GM18499 (cell line): Measurements from ENCODE around the gene AARS2.

Experiments used
- ATAC-seq: cut with Tn5 transposase; IDR thresholded peaks from one replicate; pipeline ENCODE4 v1.9.1; 2021; ENCODE audit warnings: moderate number of reproducible peaks; ENCODE audit not compliant: insufficient read depth, unreplicated experiment

The AARS2 gene

DNA sequence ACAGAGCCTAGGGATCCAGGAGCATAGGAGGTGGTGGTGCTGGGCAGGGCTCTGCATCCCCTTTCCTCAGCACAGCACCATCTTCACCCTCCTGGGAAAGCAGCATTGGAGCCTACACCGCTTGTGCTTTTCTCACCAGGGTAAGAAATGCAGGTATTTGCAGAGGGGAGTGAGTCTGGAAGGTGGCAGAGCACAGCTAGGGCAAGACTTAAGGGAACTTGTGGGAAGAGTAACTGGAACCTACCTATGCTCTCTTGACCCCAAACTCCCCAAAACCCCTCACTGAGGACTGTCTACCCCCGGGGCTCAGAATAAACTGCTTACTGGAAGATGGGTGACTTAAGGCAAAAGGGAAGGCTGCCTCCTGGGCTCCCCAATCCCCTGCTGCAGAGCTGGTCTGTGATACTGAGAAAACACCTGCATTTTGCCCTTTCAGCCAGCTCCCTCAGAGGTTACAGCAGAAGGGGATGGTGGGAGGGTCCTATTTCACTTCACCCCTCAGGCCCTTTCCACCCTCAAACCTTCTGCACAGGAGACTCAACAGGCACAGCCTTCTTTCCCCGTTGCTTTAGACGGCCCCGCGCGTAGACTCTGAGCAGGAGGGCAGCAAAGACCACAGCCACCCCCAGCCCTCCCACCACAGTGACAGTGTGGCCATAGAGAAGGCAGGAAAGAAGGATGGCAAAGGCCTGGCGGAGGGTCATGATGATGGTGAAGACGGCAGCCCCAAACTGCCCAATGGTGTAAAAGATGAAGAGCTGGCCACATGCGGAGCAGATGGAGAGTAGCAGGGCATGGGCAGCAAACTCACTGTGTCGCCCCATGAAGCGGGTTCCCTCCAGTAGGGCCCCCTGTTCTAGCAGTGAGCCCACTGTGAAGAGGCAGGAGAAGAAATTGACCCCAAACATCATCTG lies 58.7 kb downstream of the AARS2 start:
- no peak for ATAC-seq

DNA sequence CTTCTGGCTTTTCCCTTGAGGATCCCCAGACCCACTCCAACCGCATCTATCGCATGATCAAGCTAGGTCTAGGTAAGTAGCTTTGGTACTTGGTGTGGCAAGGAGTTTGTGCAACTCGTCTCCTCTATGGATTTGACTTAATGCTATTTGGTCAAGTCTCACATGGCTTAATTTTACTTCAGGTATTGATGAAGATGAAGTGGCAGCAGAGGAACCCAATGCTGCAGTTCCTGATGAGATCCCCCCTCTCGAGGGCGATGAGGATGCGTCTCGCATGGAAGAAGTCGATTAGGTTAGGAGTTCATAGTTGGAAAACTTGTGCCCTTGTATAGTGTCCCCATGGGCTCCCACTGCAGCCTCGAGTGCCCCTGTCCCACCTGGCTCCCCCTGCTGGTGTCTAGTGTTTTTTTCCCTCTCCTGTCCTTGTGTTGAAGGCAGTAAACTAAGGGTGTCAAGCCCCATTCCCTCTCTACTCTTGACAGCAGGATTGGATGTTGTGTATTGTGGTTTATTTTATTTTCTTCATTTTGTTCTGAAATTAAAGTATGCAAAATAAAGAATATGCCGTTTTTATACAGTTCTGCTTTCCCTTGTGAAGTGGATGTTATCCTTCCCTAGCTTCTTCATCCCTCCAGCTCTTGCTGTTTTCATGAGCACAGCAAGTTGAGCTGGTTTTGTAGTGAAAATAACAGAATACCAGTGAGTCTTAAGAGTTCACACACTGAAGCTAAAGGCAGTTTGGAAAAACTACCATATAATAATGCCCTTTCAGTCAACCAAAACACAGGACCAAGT lies 59.6 kb downstream of the AARS2 start:
- ATAC-seq: no peak

DNA sequence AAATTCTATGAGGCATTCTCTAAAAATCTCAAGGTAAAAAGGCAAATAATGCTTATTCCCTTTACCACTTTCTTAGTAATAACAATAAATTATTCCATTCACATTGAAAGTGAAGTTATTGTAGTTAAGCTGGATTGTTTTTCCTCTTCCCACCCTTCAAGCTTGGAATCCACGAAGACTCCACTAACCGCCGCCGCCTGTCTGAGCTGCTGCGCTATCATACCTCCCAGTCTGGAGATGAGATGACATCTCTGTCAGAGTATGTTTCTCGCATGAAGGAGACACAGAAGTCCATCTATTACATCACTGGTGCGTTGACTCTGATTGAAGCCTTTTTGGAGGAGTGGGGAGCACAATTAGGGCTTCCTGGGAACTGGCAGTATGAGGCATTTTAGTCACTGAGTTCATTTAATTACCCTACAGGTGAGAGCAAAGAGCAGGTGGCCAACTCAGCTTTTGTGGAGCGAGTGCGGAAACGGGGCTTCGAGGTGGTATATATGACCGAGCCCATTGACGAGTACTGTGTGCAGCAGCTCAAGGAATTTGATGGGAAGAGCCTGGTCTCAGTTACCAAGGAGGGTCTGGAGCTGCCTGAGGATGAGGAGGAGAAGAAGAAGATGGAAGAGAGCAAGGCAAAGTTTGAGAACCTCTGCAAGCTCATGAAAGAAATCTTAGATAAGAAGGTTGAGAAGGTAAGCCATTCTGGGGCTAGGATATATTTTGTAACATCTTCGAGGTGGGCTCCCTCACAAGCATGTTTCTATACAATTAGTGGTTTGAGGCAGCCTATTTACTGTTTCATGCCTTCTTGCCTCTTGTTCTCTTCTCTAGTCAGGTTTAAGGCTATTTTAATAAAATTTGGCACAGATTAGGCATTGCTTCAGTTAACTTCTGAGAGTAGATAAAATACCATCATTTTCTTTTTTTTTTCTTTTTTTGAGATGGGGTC lies 61.3 kb downstream of the AARS2 start:
- ATAC-seq: no peak

DNA sequence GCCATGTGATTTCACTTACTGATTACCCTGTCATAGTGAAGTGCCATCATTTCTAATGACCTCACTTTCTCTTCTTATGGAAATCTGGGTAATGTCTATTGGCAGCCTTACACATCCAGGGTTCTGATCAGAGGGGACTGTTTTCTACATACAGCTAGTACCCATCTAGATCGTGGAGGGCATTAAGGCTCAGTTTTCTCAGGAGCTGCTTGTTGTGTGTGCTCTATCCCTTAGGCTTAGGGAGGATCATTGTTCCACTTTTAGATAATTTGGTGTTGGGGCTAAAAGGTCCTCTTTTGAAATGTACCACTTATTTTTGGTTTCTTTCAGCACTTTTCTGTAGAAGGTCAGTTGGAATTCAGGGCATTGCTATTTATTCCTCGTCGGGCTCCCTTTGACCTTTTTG lies 62.4 kb downstream of the AARS2 start:
- ATAC-seq: no peak

DNA sequence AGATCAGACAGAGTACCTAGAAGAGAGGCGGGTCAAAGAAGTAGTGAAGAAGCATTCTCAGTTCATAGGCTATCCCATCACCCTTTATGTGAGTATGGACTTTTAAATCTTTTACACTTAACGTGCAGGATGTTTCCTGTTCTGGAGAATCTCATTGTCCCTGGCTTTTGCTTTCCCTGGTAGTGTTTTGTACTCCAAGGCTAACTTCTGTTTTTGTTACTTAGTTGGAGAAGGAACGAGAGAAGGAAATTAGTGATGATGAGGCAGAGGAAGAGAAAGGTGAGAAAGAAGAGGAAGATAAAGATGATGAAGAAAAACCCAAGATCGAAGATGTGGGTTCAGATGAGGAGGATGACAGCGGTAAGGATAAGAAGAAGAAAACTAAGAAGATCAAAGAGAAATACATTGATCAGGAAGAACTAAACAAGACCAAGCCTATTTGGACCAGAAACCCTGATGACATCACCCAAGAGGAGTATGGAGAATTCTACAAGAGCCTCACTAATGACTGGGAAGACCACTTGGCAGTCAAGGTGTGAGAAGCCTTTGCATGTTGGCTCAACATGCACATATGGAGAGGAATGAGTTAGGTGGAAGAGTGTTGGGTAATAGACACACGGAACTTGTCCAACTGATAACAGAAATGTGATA lies 63.0 kb downstream of the AARS2 start:
- no peak for ATAC-seq
